B cell (primary cell): Measurements from ENCODE around the gene KLK10. TPM values are rescaled to one million over a fixed set of nuclear protein-coding genes. Genes with fewer than 3 reads are reported as not detected.

Source experiments
- ATAC-seq: fragments of 200-7000 bp; cut with Tn5 transposase; one replicate; pipeline ENCODE4 v1.10.0; 2021; ENCODE audit warnings: low read depth, mild to moderate bottlenecking, moderate number of reproducible peaks, moderate library complexity
- CTCF ChIA-PET: fragments of 350-600 bp; sonication (Branson Sonifier 250); formaldehyde crosslinking; loops from one replicate; lab custom pipeline; 2021; ENCODE audit warnings: antibody characterized with exemption, inconsistent platforms; lab: Charles Lee
- POLR2A ChIA-PET: fragments of 350-600 bp; sonication (Branson Sonifier 250); formaldehyde crosslinking; loops from one replicate; lab custom pipeline; 2021; ENCODE audit warnings: antibody characterized with exemption; lab: Charles Lee
- DNase-seq: peaks from one replicate; pipeline ENCODE4 v3.0.0; 2013
- H2AFZ ChIP-seq: 2 replicates; pipeline ENCODE4 v1.6.1; 2012; ENCODE audit warnings: mild to moderate bottlenecking, low read depth, low read length; ENCODE audit not compliant: insufficient read depth, poor library complexity, severe bottlenecking
- H3K27ac ChIP-seq, 2 donors: 1 replicate in 1 of 2; 2 replicates in 1 of 2; pipeline ENCODE4 v1.5.1; 2012 to 2013; ENCODE audit warnings: low read length in 2 of 2, mild to moderate bottlenecking in 2 of 2, moderate library complexity in 1 of 2
- H3K27me3 ChIP-seq, 4 experiments: fragments of 200-600 bp in 1 of 4; sonication (generic) in 1 of 4; replicated peaks in 1 of 4; 1 replicate in 2 of 4; 2 replicates in 2 of 4; pipeline versions ENCODE4 v1.6.1 to v1.7.0; 2013 to 2016; ENCODE audit warnings: low read length in 3 of 4, mild to moderate bottlenecking in 2 of 4, mixed read lengths in 1 of 4, moderate library complexity in 1 of 4; ENCODE audit not compliant: insufficient read depth in 4 of 4, control insufficient read depth in 3 of 4; ENCODE audit errors: control extremely low read depth in 1 of 4
- H3K36me3 ChIP-seq, 2 experiments: replicated peaks in 1 of 2; 1 replicate in 1 of 2; 2 replicates in 1 of 2; pipeline versions ENCODE4 v1.6.1 to v1.7.1; 2013; ENCODE audit warnings: low read length in 1 of 2; ENCODE audit not compliant: insufficient read depth in 2 of 2, control insufficient read depth in 1 of 2; ENCODE audit errors: control extremely low read depth in 1 of 2, extremely low read depth in 1 of 2
- H3K4me1 ChIP-seq, 2 donors: fragments of 200-600 bp in 1 of 2; sonication (generic) in 1 of 2; 1 replicate in 1 of 2; 2 replicates in 1 of 2; pipeline versions ENCODE4 v1.5.1 to v1.6.1; 2013 to 2017; ENCODE audit warnings: low read length in 2 of 2; ENCODE audit not compliant: control insufficient read depth in 2 of 2, insufficient read depth in 2 of 2
- H3K4me2 ChIP-seq: replicated peaks from 2 replicates; pipeline ENCODE3; 2012; ENCODE audit warnings: mild to moderate bottlenecking, low read depth, low read length; ENCODE audit not compliant: poor library complexity, severe bottlenecking
- H3K4me3 ChIP-seq, 5 experiments: fragments of 200-600 bp in 1 of 5; sonication (generic) in 1 of 5; 1 replicate in 3 of 5; 2 replicates in 2 of 5; pipeline versions ENCODE4 v1.5.1 to v1.7.0; 2011 to 2016; ENCODE audit warnings: low read length in 4 of 5, mild to moderate bottlenecking in 4 of 5, low read depth in 2 of 5, control low read depth in 1 of 5, moderate library complexity in 1 of 5; ENCODE audit not compliant: insufficient read depth in 1 of 5; ENCODE audit errors: control extremely low read depth in 1 of 5, extremely low read depth in 1 of 5
- H3K79me2 ChIP-seq: fragments of 200-600 bp; sonication (generic); one replicate; pipeline ENCODE4 v1.6.0; 2016; ENCODE audit warnings: low read length; ENCODE audit not compliant: control insufficient read depth, insufficient read depth
- H3K9ac ChIP-seq: fragments of 200-600 bp; sonication (generic); 2 replicates; pipeline ENCODE4 v1.6.1; 2017; ENCODE audit warnings: mild to moderate bottlenecking, low read length, moderate library complexity
- H3K9me3 ChIP-seq, 3 donors: one replicate each; pipeline versions ENCODE4 v1.6.1 to v1.7.1; 2013; ENCODE audit warnings: low read length in 2 of 3; ENCODE audit not compliant: control insufficient read depth in 2 of 3, insufficient read depth in 1 of 3; ENCODE audit errors: control extremely low read depth in 1 of 3
- H4K20me1 ChIP-seq: 2 replicates; pipeline ENCODE4 v1.6.0; 2012; ENCODE audit warnings: mild to moderate bottlenecking, low read length; ENCODE audit not compliant: insufficient read depth, control insufficient read depth, poor library complexity, severe bottlenecking
- H3K27ac Mint-ChIP-seq: one replicate; pipeline ENCODE4 v1.8.0; 2021; ENCODE audit warnings: mixed read lengths
- H3K27me3 Mint-ChIP-seq: one replicate; pipeline ENCODE4 v1.8.0; 2021; ENCODE audit warnings: mixed read lengths
- H3K4me1 Mint-ChIP-seq: one replicate; pipeline ENCODE4 v1.8.0; 2021; ENCODE audit warnings: mixed read lengths
- H3K4me3 Mint-ChIP-seq: one replicate; pipeline ENCODE4 v1.8.0; 2021; ENCODE audit warnings: mixed read lengths
- H3K9me3 Mint-ChIP-seq: one replicate; pipeline ENCODE4 v1.8.0; 2022; ENCODE audit warnings: mixed read lengths; ENCODE audit not compliant: insufficient read depth
- EZH2 ChIP-seq: IDR thresholded peaks from 2 replicates; pipeline ENCODE4 v1.6.1; 2012; ENCODE audit warnings: borderline replicate concordance, low read depth, mild to moderate bottlenecking, moderate library complexity, low read length; ENCODE audit not compliant: insufficient read depth, poor library complexity, severe bottlenecking
- WGBS: methylation state at CpG from one replicate; pipeline ENCODE4 v1.1.5; 2013; ENCODE audit warnings: missing lambda C conversion rate; ENCODE audit not compliant: insufficient coverage; 5-methylcytosine and 5-hydroxymethylcytosine counted together
- intact Hi-C: fragments of 100-400 bp; cut with micrococcal nuclease; formaldehyde crosslinking; loops from one replicate; pipeline ENCODE4 v1.10.0; 2022
- polyA plus RNA-seq: library from polyadenylated mRNA; depleted of rRNA; stranded (reverse); fragments of >200 nt; gene quantifications from 2 replicates; pipeline ENCODE4 v1.2.3, GENCODE V29; 2012
- total RNA-seq, 2 donors: library from RNA; stranded (reverse); fragments of 120-200 nt in 1 of 2; gene quantifications; 1 replicate in 1 of 2; 2 replicates in 1 of 2; pipeline versions ENCODE4 v1.2.3 to v1.2.4, GENCODE V29; 2013 to 2022
- TF ChIP-seq, protein P1 (sequence below): fragments of 200-600 bp; IDR thresholded peaks from one replicate; pipeline ENCODE4 v1.8.0; 2022; ENCODE audit warnings: antibody characterized with exemption, mild to moderate bottlenecking

Gene KLK10
- total and polyA plus RNA-seq, 2 donors (not counting 1 experiment from before 2014, with no cell fraction given), result not detected

DNA sequence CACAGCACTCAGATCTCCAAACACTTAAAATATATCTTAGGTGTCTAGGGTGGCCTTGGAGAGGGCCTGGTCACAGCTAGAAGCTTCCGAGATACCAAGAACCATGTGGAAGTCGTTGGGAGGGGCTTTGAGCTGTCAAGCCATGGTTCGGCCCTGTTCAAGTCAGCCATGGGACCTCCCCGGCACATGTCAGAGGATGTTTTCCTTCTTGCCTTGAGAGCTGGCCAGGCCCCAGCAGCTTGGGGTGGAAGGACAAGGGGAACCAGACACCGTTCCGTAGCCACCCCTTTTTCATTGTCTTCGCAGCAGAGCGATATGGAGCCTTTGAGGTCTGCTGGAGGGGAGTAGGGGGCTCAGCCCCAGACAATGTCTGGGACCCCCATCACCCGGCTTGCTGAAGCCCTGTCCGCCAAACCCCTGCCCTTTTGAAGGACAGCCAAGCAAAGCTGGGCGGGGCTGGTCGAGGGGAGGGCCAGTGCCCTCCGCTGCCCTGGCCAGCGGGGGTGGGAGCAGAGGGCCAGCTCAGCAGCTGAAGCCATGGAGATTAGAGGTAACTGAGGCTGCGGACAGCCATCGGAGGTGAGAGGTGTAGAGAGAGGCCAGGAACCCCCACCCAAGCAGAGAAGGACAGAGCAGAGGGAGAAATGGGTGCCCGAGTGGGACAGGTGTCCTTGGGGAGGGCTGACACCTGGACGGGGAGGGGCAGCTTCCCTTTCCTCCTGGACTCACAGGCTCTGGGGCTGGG lies 6.5 kb upstream of the KLK10 start:
- intact Hi-C loops, result no loop called here
- ChIA-PET CTCF (no interaction called here), POLR2A (no interaction called here)

DNA sequence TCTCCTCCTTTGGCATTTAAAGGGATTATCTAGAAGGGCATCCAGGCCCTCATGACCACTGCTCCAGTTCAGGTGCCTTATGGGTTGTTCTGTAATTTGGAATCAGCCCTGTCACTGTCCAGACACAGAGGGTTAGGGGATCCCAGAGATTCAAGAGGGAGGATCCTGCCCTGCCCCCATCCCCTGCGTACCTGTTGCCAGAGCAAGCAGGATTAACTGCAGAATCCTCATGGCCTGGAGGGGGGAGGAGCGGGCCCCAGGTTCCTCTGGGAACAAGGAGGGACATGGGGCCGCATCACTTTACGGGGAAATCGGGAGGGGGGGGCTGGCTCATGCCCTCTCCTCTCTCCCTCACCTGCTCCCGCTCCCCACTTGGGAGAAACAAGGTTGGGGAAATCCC lies 5.9 kb upstream of the KLK10 start:
- Histone ChIP-seq H2AFZ (no peak overlapping the region), H3K4me3 (no peak overlapping the region), H3K36me3 (no peaks in the 10 kb centered on the region), H3K27me3 (no peaks in the 10 kb centered on the region), H4K20me1 (no peaks in the 10 kb centered on the region), H3K79me2 (no peaks in the 10 kb centered on the region), H3K9ac (no peak overlapping the region), H3K4me2 (no peak overlapping the region), H3K9me3 (peaks cover 0 to 2% (median 0%) of the 10 kb centered on the region in 3 donors), H3K27ac (no peak overlapping the region), H3K4me1 (no peaks in the 10 kb centered on the region)
- Mint-ChIP-seq H3K9me3 (no peaks in the 10 kb centered on the region), H3K27me3 (peaks cover 29% of the 10 kb centered on the region), H3K4me3 (no peak overlapping the region), H3K4me1 (no peaks in the 10 kb centered on the region), H3K27ac (no peak overlapping the region)
- 88% methylated on average over 1 of the region's 6 CpGs for WGBS
- intact Hi-C loops, result no loop called here
- no peak for TF ChIP-seq EZH2
- TF ChIP-seq, protein P1, sequence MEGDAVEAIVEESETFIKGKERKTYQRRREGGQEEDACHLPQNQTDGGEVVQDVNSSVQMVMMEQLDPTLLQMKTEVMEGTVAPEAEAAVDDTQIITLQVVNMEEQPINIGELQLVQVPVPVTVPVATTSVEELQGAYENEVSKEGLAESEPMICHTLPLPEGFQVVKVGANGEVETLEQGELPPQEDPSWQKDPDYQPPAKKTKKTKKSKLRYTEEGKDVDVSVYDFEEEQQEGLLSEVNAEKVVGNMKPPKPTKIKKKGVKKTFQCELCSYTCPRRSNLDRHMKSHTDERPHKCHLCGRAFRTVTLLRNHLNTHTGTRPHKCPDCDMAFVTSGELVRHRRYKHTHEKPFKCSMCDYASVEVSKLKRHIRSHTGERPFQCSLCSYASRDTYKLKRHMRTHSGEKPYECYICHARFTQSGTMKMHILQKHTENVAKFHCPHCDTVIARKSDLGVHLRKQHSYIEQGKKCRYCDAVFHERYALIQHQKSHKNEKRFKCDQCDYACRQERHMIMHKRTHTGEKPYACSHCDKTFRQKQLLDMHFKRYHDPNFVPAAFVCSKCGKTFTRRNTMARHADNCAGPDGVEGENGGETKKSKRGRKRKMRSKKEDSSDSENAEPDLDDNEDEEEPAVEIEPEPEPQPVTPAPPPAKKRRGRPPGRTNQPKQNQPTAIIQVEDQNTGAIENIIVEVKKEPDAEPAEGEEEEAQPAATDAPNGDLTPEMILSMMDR, result no peak
- ATAC-seq, result no peak
- DNase-seq, result no peak
- CTCF ChIA-PET, result no interaction called here
- POLR2A ChIA-PET, result no interaction called here

More for the DNA sequence above, 6.5 kb upstream of the KLK10 start:
- ATAC-seq (no peak), DNase-seq (no peak)
- H3K79me2 ChIP-seq, result no peaks in the 10 kb centered on the region
- H3K4me3 ChIP-seq, result no peak overlapping the region
- no peaks in the 10 kb centered on the region for H3K36me3 ChIP-seq
- no peak for TF ChIP-seq EZH2
- TF ChIP-seq, protein P1, result no peak
- no peaks in the 10 kb centered on the region for H3K4me1 ChIP-seq
- Mint-ChIP-seq H3K27ac (no peak overlapping the region), H3K27me3 (peaks cover 33% of the 10 kb centered on the region), H3K4me3 (no peak overlapping the region), H3K4me1 (no peaks in the 10 kb centered on the region), H3K9me3 (no peaks in the 10 kb centered on the region)
- H2AFZ ChIP-seq, result no peak overlapping the region
- H3K4me2 ChIP-seq, result no peak overlapping the region
- H3K9ac ChIP-seq, result no peak overlapping the region
- no peak overlapping the region for H3K27ac ChIP-seq
- WGBS, result 73% methylated on average over 17 of the region's 18 CpGs
- H3K27me3 ChIP-seq, result no peaks in the 10 kb centered on the region
- peaks cover 0 to 6% (median 0%) of the 10 kb centered on the region in 3 donors for H3K9me3 ChIP-seq
- H4K20me1 ChIP-seq, result no peaks in the 10 kb centered on the region
